HCT116 (cell line): Measurements from ENCODE around the gene SPIRE2. TPM values are rescaled to one million over a fixed set of nuclear protein-coding genes. Genes with fewer than 3 reads are reported as not detected.
A peak's percentile ranks its signal among the peaks of the same experiment; 100 is the strongest.
"Not testable (repeated sequence)": the region's sequence is repeated elsewhere in the genome, so short reads cannot be mapped to it uniquely, and the experiment has no call there.

Experiments used
- ATAC-seq: fragments of 200-7000 bp; cut with Tn5 transposase; 2 replicates; pipeline ENCODE4 v1.9.1; 2020; ENCODE audit warnings: mild to moderate bottlenecking, moderate library complexity
- BruUV-seq: library from RNA; stranded (reverse); fragments of 400-500 nt; replicated peaks from 2 replicates; lab custom pipeline; 2021; lab: Mats Ljungman, UMichigan
- CTCF ChIA-PET: fragments of 300-600 bp; sonication (Branson Sonifier 250); formaldehyde crosslinking; loops from one replicate; lab custom pipeline; 2021; ENCODE audit warnings: antibody characterized with exemption; lab: Charles Lee
- POLR2A ChIA-PET: fragments of 300-600, 350-600 bp; sonication (Branson Sonifier 250); formaldehyde crosslinking; loops from one replicate; lab custom pipeline; 2021; ENCODE audit warnings: antibody characterized with exemption; lab: Charles Lee
- RAD21 ChIA-PET, 2 experiments: fragments of 300-600 bp; sonication (Branson Sonifier 250); formaldehyde crosslinking; loops; one replicate each; lab custom pipeline; 2023; ENCODE audit warnings: low total read pairs in 2 of 2; ENCODE audit not compliant: uncharacterized antibody in 2 of 2, unreplicated experiment in 2 of 2, low non-redundant PET in 1 of 2; lab: Charles Lee
- DNase-seq: peaks from one replicate; pipeline ENCODE4 v3.0.0-alpha.2; 2010; ENCODE audit warnings: low read depth, low spot score
- H2AFZ ChIP-seq: fragments of 200-600 bp; shearing (Covaris generic), sonication (generic); 2 replicates; pipeline ENCODE4 v1.6.1; 2017; ENCODE audit warnings: low read depth, mixed run types, mixed read lengths, antibody characterized with exemption, low read length; ENCODE audit not compliant: poor library complexity, severe bottlenecking
- H3K27ac ChIP-seq: 2 replicates; pipeline ENCODE4 v1.5.1; 2012; ENCODE audit warnings: low read depth, low read length
- H3K27me3 ChIP-seq: fragments of 200-600 bp; sonication (generic); 2 replicates; pipeline ENCODE4 v1.6.1; 2016; ENCODE audit warnings: mixed run types, low read length, mixed read lengths; ENCODE audit not compliant: insufficient read depth
- H3K36me3 ChIP-seq, 2 experiments: fragments of 200-500 bp in 1 of 2; fragments of 200-600 bp in 1 of 2; sonication (Bioruptor generic) in 1 of 2; sonication (generic) in 1 of 2; 2 replicates each; pipeline versions ENCODE4 v1.5.1 to v1.6.1; 2014 to 2016; ENCODE audit warnings: low read length in 2 of 2, inconsistent platforms in 1 of 2, mixed read lengths in 1 of 2, mixed run types in 1 of 2; ENCODE audit not compliant: insufficient read depth in 2 of 2, control insufficient read depth in 1 of 2
- H3K4me1 ChIP-seq, 2 experiments: fragments of 200-600 bp in 1 of 2; sonication (generic) in 1 of 2; 2 replicates each; pipeline versions ENCODE4 v1.5.1 to v1.6.1; 2012 to 2017; ENCODE audit warnings: low read length in 2 of 2, inconsistent platforms in 1 of 2, mild to moderate bottlenecking in 1 of 2, mixed read lengths in 1 of 2, mixed run types in 1 of 2, moderate library complexity in 1 of 2; ENCODE audit not compliant: insufficient read depth in 2 of 2, control insufficient read depth in 1 of 2
- H3K4me2 ChIP-seq: fragments of 200-600 bp; sonication (generic); 2 replicates; pipeline ENCODE4 v1.6.1; 2017; ENCODE audit warnings: mixed run types, low read length, mixed read lengths
- H3K4me3 ChIP-seq, 2 experiments: fragments of 200-600 bp in 1 of 2; sonication (generic) in 1 of 2; replicated peaks in 1 of 2; 2 replicates each; pipeline ENCODE4 v1.5.1; 2011 to 2016; ENCODE audit warnings: low read length in 2 of 2, control low read depth in 1 of 2, low read depth in 1 of 2, mild to moderate bottlenecking in 1 of 2, mixed read lengths in 1 of 2, mixed run types in 1 of 2
- H3K79me2 ChIP-seq: fragments of 200-600 bp; sonication (generic); 2 replicates; pipeline ENCODE4 v1.6.1; 2017; ENCODE audit warnings: mild to moderate bottlenecking, mixed run types, low read length, moderate library complexity, mixed read lengths; ENCODE audit not compliant: insufficient read depth
- H3K9ac ChIP-seq: fragments of 200-600 bp; sonication (generic); 2 replicates; pipeline ENCODE4 v1.6.1; 2016; ENCODE audit warnings: low read length, mixed read lengths
- H3K9me2 ChIP-seq: fragments of 200-600 bp; sonication (generic), shearing (Covaris generic); 2 replicates; pipeline ENCODE4 v1.6.1; 2017; ENCODE audit warnings: mixed run types, mild to moderate bottlenecking, moderate library complexity; ENCODE audit not compliant: insufficient read depth
- H3K9me3 ChIP-seq, 2 experiments: fragments of 200-500 bp in 1 of 2; fragments of 200-600 bp in 1 of 2; sonication (Bioruptor generic) in 1 of 2; sonication (generic) in 1 of 2; 2 replicates each; pipeline ENCODE4 v1.6.1; 2014 to 2017; ENCODE audit warnings: low read length in 2 of 2, mixed read lengths in 2 of 2, inconsistent platforms in 1 of 2, low read depth in 1 of 2, mild to moderate bottlenecking in 1 of 2, mixed run types in 1 of 2, moderate library complexity in 1 of 2; ENCODE audit not compliant: control insufficient read depth in 1 of 2, insufficient read depth in 1 of 2
- H4K20me1 ChIP-seq: fragments of 200-600 bp; sonication (generic), shearing (Covaris generic); 2 replicates; pipeline ENCODE4 v1.6.1; 2017; ENCODE audit warnings: mixed run types, mild to moderate bottlenecking, moderate library complexity; ENCODE audit not compliant: insufficient read depth
- EGR1 ChIP-seq: IDR thresholded peaks from 2 replicates; pipeline ENCODE4 v1.6.1; 2012; ENCODE audit warnings: low read depth
- ELF1 ChIP-seq: IDR thresholded peaks from 2 replicates; pipeline ENCODE4 v1.6.1; 2012; ENCODE audit warnings: low read depth, borderline replicate concordance
- POLR2AphosphoS5 ChIP-seq: IDR thresholded peaks from 2 replicates; pipeline ENCODE4 v1.6.1; 2011; ENCODE audit warnings: mild to moderate bottlenecking, low read depth, low read length, moderate library complexity
- RAD21 ChIP-seq: IDR thresholded peaks from 2 replicates; pipeline ENCODE4 v1.6.1; 2012; ENCODE audit warnings: low read depth, mild to moderate bottlenecking
- SRF ChIP-seq: IDR thresholded peaks from 2 replicates; pipeline ENCODE4 v1.6.1; 2012; ENCODE audit warnings: low read depth
- ZNF274 ChIP-seq: fragments of 200-500 bp; sonication (Bioruptor generic); IDR thresholded peaks from 2 replicates; pipeline ENCODE4 v1.6.1; 2014; ENCODE audit warnings: mild to moderate bottlenecking, low read depth, low read length, inconsistent platforms
- intact Hi-C: fragments of 100-400 bp; cut with micrococcal nuclease; formaldehyde crosslinking; loops from 2 replicates; pipeline ENCODE4 v1.10.0; 2022
- total RNA-seq: library from RNA; stranded (reverse); gene quantifications from one replicate; pipeline ENCODE4 v1.2.1, GENCODE V29; 2021; ENCODE audit not compliant: unreplicated experiment
- TF ChIP-seq, protein P1 (sequence below): IDR thresholded peaks from 2 replicates; pipeline ENCODE4 v1.6.1; 2012

The SPIRE2 gene
- total RNA-seq, 1 experiment from 2014 or later, result 21.2 TPM

DNA sequence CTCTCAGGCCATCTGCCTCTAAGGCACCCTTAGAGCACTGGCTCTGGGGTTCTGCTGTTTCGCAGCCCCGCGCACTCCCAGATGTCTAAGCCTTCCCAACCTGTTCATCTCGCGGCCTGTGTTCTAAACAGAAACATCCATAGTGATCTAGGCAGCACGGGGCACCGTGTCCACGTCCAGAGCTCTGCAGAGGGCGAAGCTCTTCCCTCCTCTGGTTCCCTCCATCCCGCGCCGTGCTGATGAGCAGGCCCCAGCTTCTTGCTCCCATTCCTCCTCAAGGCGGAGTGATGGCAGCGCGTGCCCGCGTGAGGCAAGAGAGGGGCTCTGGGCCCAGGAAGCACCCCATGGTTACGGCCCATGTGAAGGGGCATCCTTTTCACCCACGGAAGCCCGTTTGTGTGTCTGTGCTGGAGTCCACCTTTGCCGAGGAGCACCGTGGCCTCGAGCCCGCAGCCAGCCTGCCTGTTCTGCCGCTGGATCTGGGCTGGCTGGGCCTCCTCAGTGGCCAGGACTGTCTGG, 3.6 kb downstream of the SPIRE2 start:
- BruUV-seq, result no TSS peak
- H4K20me1 ChIP-seq, result no peaks in the 10 kb centered on the region
- H3K36me3 ChIP-seq, result no peaks in the 10 kb centered on the region; a peak in 1 of 4 replicates
- no peak overlapping the region for H3K4me3 ChIP-seq
- H3K4me1 ChIP-seq, result peaks cover 15 to 20% of the 10 kb centered on the region in 2 experiments
- intact Hi-C loops, result no loop called here
- RAD21 ChIA-PET, result no interaction called here
- no peak for TF ChIP-seq POLR2AphosphoS5
- no peak for TF ChIP-seq RAD21
- TF ChIP-seq, protein P1, sequence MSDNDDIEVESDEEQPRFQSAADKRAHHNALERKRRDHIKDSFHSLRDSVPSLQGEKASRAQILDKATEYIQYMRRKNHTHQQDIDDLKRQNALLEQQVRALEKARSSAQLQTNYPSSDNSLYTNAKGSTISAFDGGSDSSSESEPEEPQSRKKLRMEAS, result no peak
- no peak for TF ChIP-seq SRF
- no peak for TF ChIP-seq ZNF274
- TF ChIP-seq ELF1, result no peak
- no peak for TF ChIP-seq EGR1
- H3K4me2 ChIP-seq, result no peak overlapping the region
- POLR2A ChIA-PET, result no interaction called here
- CTCF ChIA-PET, result no interaction called here
- no peaks in the 10 kb centered on the region for H3K27me3 ChIP-seq
- ATAC-seq (no peak), DNase-seq (no peak)
- no peaks in the 10 kb centered on the region; a peak in 1 of 4 replicates for H3K9me3 ChIP-seq
- peak overlapping the region; percentile 10; the same call in 1 of the 2 replicates for H3K27ac ChIP-seq
- H3K9me2 ChIP-seq, result no peaks in the 10 kb centered on the region
- H3K79me2 ChIP-seq, result no peaks in the 10 kb centered on the region
- H2AFZ ChIP-seq, result no peak overlapping the region
- no peak overlapping the region for H3K9ac ChIP-seq

DNA sequence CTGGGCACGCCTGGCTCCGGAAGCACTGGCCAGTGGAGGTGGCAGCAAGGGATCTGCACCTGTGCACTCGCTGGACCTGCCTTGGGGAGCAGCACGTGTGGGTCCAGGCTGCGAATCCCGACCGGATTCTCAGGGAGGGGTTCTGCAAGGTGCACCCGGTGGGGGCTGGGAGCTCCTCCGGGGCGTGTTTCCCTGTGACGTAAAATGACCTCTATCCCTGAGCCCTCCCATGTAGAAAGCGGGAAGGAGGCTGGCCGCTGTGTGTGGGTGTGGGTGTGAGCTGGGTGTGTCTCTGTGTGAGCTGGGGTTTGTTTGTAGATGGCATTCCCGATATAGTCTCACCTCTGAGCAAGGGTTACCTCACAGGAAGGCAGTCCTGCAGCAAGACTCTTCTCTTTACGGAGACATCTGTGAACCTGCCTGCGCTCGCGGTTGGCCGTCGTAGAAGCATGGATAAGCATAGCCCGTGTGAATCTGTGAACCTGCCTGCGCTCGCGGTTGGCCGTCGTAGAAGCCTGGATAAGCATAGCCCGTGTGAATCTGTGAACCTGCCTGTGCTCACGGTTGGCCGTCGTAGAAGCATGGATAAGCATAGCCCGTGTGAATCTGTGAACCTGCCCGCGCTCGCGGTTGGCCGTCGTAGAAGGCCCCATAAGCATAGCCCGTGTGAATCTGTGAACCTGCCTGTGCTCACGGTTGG, 5.5 kb downstream of the SPIRE2 start:
- H3K9me3 ChIP-seq, H3K27me3 ChIP-seq, ATAC-seq, POLR2A ChIA-PET, H2AFZ ChIP-seq, BruUV-seq, intact Hi-C loops, H3K79me2 ChIP-seq, H3K4me1 ChIP-seq, CTCF ChIA-PET, H3K36me3 ChIP-seq, DNase-seq, H3K4me2 ChIP-seq, H3K27ac ChIP-seq, H3K9ac ChIP-seq, H3K4me3 ChIP-seq, RAD21 ChIA-PET, H4K20me1 ChIP-seq, H3K9me2 ChIP-seq: not testable (repeated sequence)

DNA sequence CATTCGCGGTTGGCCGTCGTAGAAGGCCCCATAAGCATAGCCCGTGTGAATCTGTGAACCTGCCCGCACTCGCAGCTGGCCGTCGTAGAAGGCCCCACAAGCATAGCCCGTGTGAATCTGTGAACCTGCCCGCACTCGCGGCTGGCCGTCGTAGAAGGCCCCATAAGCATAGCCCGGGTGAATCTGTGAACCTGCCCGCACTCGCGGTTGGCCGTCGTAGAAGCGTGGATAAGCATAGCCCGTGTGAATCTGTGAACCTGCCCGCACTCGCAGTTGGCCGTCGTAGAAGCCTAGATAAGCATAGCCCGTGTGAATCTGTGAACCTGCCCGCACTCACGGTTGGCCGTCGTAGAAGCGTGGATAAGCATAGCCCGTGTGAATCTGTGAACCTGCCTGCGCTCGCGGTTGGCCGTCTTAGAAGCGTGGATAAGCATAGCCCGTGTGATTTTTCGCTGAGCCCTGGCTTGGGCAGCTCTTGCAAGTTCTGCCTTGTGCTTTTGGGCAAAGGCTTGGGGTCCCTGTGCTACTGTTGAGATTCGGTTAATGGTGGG, 6.6 kb downstream of the SPIRE2 start:
- H2AFZ ChIP-seq, H3K9me2 ChIP-seq, RAD21 ChIA-PET, POLR2A ChIA-PET, H3K79me2 ChIP-seq, ATAC-seq, BruUV-seq, intact Hi-C loops, H3K4me1 ChIP-seq, H3K27ac ChIP-seq, H4K20me1 ChIP-seq, DNase-seq, H3K4me2 ChIP-seq, H3K4me3 ChIP-seq, CTCF ChIA-PET, H3K36me3 ChIP-seq, H3K9me3 ChIP-seq, H3K9ac ChIP-seq, H3K27me3 ChIP-seq: not testable (repeated sequence)
